Activated naive CD8-positive, alpha-beta T cell treated with anti-CD3 and anti-CD28 coated beads, Interleukin-2, amount 10 ng/mL, durations not matched to agents 7 days and 5 days (primary cell): ENCODE measurements around the gene CAMSAP2. TPM values are rescaled to one million over a fixed set of nuclear protein-coding genes. Genes with fewer than 3 reads are reported as not detected.
"Not testable (repeated sequence)": the region's sequence is repeated elsewhere in the genome, so short reads cannot be mapped to it uniquely, and the experiment has no call there.

ENCODE experiments used
- ATAC-seq: fragments of 150-1000 bp; cut with Tn5 transposase; one replicate; pipeline ENCODE4 v1.10.0; 2021; ENCODE audit warnings: low read depth, moderate library complexity
- POLR2A ChIA-PET: fragments of 350-600 bp; sonication (Branson Sonifier 250); formaldehyde crosslinking; loops from one replicate; lab custom pipeline; 2021; ENCODE audit warnings: antibody characterized with exemption; lab: Charles Lee
- DNase-seq: peaks from one replicate; pipeline ENCODE4 v3.0.0; 2021
- H3K27ac Mint-ChIP-seq: one replicate; pipeline ENCODE4 v1.8.0; 2022; ENCODE audit warnings: mild to moderate bottlenecking, mixed read lengths
- H3K27me3 Mint-ChIP-seq: one replicate; pipeline ENCODE4 v1.8.0; 2022; ENCODE audit warnings: mild to moderate bottlenecking, moderate library complexity, mixed read lengths
- H3K36me3 Mint-ChIP-seq: one replicate; pipeline ENCODE4 v1.8.0; 2021; ENCODE audit warnings: mild to moderate bottlenecking, mixed read lengths
- H3K4me1 Mint-ChIP-seq: one replicate; pipeline ENCODE4 v1.8.0; 2021; ENCODE audit warnings: mixed read lengths
- H3K4me3 Mint-ChIP-seq: one replicate; pipeline ENCODE4 v1.8.0; 2022; ENCODE audit warnings: mild to moderate bottlenecking, moderate library complexity, mixed read lengths
- H3K9me3 Mint-ChIP-seq: one replicate; pipeline ENCODE4 v1.8.0; 2021; ENCODE audit warnings: mixed read lengths
- total RNA-seq, 2 experiments: library from RNA; stranded (reverse); gene quantifications; one replicate each; pipeline ENCODE4 v1.2.3, GENCODE V29; 2021

Gene CAMSAP2
- total RNA-seq, 2 experiments from 2014 or later = 0.83 to 1.2 TPM

GRCh38 chr1:200778766-200779165 lies 40.1 kb downstream of the CAMSAP2 start:
- no peak overlapping the region for H3K4me3 Mint-ChIP-seq
- peaks cover 1% of the 10 kb centered on the region for H3K4me1 Mint-ChIP-seq
- H3K27ac Mint-ChIP-seq = no peak overlapping the region
- ATAC-seq = no peak
- peaks cover 3% of the 10 kb centered on the region for H3K36me3 Mint-ChIP-seq
- no peaks in the 10 kb centered on the region for H3K9me3 Mint-ChIP-seq
- H3K27me3 Mint-ChIP-seq = no peaks in the 10 kb centered on the region
- POLR2A ChIA-PET = no interaction called here
- no peak for DNase-seq

DNA sequence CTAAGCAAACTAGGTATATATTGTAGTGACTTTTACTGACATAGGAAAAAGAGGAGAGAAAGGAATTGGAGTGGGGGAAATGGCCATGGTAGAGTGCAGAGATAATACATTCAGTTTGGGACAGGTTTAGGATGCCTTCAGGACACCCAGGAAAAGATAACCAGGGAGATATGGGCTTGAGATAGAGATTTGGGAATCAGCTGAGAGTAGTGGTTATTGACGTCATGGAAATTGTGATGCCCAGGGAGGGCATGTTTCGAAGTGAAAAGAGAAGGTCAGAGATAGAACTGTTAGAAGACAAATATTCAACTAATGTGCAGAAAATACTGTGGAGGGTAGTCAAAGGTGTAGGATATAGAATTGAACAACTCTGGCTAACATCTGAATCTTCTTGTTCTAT lies 40.6 kb downstream of the CAMSAP2 start:
- H3K27me3 Mint-ChIP-seq = no peaks in the 10 kb centered on the region
- no peak overlapping the region for H3K4me3 Mint-ChIP-seq
- no peak for DNase-seq
- POLR2A ChIA-PET = no interaction called here
- H3K4me1 Mint-ChIP-seq = peaks cover 1% of the 10 kb centered on the region
- peaks cover 5% of the 10 kb centered on the region for H3K36me3 Mint-ChIP-seq
- no peak overlapping the region for H3K27ac Mint-ChIP-seq
- no peak for ATAC-seq
- no peaks in the 10 kb centered on the region for H3K9me3 Mint-ChIP-seq

DNA sequence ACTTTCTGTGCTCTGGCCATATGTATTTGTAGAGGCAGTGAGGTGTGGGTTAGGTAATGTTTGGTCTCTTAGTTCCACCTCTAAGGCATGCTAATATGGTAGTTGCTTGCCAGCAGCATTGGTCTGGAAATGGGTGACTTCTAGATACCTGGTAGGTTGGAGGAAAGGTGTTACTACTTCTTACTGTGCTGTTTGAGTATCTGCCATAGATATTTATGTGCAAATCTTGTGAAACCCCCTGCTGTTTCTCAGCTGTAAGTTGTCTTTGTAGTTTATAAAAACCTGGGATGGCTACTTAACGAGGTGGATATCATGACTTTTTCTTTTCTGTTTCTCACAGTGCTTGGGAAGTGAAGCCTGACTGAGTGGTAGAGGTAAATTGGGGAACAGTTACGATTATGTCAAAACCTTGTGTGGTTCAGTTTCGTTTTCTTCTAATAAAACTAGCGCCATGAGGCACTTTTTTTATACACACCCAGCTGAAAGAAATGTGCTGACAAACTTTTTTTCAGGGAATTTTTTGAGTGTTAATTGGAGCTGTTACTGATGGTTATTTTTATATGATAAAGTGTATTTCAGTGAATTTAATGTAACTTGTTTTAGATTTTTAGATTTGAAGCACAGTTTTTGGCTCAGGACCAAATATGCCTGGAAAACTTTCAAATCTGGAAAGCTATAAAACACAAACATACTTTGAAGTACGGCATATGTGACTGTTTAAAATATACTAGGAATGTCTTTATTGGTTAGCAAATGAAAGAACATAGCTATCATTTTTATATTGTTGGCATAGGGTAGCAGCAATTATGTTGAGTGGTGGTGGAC lies 42.1 kb downstream of the CAMSAP2 start:
- H3K4me3 Mint-ChIP-seq = peak overlapping the region; percentile 2
- POLR2A ChIA-PET = no interaction called here
- no peaks in the 10 kb centered on the region for H3K27me3 Mint-ChIP-seq
- no peak overlapping the region for H3K27ac Mint-ChIP-seq
- no peaks in the 10 kb centered on the region for H3K9me3 Mint-ChIP-seq
- ATAC-seq (no peak), DNase-seq (no peak)
- H3K36me3 Mint-ChIP-seq = peaks cover 5% of the 10 kb centered on the region
- peaks cover 1% of the 10 kb centered on the region for H3K4me1 Mint-ChIP-seq

DNA sequence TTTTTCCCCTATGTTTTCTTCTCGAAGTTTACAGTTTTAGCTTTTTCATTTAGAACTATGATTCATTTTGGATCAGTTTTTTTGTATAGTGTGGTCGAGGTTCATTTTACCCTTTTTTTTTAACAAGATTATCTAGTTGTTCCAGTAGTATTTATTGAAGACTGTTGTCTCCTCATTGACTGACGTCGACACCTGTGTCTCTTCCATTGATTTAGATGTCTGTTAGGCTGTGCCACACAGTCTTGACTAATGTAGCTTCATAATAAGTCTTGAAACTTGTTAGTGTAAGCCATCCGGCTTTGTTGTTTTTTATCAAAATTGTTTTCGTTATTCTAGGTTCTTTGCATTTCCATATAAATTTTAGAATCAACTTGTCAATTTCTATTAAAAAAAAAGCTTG lies 45.2 kb downstream of the CAMSAP2 start:
- POLR2A ChIA-PET = no interaction called here

DNA sequence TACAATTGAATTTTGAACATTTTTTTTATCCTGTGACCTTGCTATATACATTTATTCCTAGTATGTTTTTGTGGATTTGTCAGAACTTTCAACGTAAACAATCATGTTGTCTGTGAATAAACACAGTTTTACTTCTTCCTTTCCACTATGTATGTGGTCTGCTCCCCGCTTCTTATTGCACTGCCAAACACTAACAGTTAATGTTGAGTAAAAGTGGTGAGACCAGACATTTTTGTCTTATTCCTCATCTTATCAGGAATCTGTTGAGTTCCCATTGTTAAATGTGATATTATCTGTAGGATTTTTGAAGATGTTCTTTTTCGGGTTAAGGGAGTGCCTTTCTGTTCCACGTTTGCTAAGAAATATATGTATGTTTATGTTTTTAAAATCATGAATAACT lies 45.9 kb downstream of the CAMSAP2 start:
- Mint-ChIP-seq H3K27me3 (no peaks in the 10 kb centered on the region), H3K4me1 (peaks cover 1% of the 10 kb centered on the region), H3K4me3 (no peak overlapping the region), H3K27ac (no peak overlapping the region), H3K36me3 (peaks cover 5% of the 10 kb centered on the region), H3K9me3 (no peaks in the 10 kb centered on the region)
- DNase-seq = no peak
- POLR2A ChIA-PET = no interaction called here
- ATAC-seq = no peak

More for the DNA sequence above, 45.2 kb downstream of the CAMSAP2 start:
- Mint-ChIP-seq H3K27ac (no peak overlapping the region), H3K36me3 (peaks cover 5% of the 10 kb centered on the region), H3K9me3 (no peaks in the 10 kb centered on the region), H3K27me3 (no peaks in the 10 kb centered on the region), H3K4me3 (no peak overlapping the region), H3K4me1 (peaks cover 1% of the 10 kb centered on the region)
- DNase-seq (no peak), ATAC-seq (no peak)

DNA sequence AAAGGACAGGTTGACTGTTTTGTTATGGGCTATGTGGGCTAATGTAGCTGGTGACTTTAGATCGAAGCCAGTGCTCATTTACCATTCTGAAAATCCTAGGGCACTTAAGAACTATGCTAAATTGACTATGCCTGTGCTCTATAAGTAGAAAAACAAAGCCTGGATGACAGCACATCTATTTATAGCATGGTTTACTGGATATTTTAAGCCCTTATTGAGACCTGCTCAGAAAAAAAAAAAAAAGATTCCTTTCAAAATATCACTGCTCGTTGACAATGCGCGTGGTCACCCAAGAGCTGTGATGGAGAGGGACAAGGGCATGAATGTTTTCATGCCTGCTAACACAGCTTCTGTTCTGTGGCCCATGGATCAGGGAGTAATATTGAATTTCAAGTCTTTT lies 48.1 kb downstream of the CAMSAP2 start:
- no peaks in the 10 kb centered on the region for H3K27me3 Mint-ChIP-seq
- POLR2A ChIA-PET = no interaction called here
- ATAC-seq (no peak), DNase-seq (no peak)
- peaks cover 5% of the 10 kb centered on the region for H3K36me3 Mint-ChIP-seq
- H3K4me3 Mint-ChIP-seq = no peak overlapping the region
- H3K4me1 Mint-ChIP-seq = peaks cover 2% of the 10 kb centered on the region
- no peaks in the 10 kb centered on the region for H3K9me3 Mint-ChIP-seq
- no peak overlapping the region for H3K27ac Mint-ChIP-seq

- no peaks in the 10 kb centered on the region for H3K27me3 Mint-ChIP-seq
- DNase-seq (no peak), ATAC-seq (no peak)
- no peaks in the 10 kb centered on the region for H3K9me3 Mint-ChIP-seq
- POLR2A ChIA-PET = no interaction called here
- H3K4me3 Mint-ChIP-seq = no peak overlapping the region
- no peak overlapping the region for H3K27ac Mint-ChIP-seq
- H3K36me3 Mint-ChIP-seq = peaks cover 5% of the 10 kb centered on the region
- H3K4me1 Mint-ChIP-seq = peaks cover 2% of the 10 kb centered on the region
Measured at GRCh38 chr1:200787896-200788387, 49.2 kb downstream of the CAMSAP2 start.

GRCh38 chr1:200791012-200791411 lies 52.3 kb downstream of the CAMSAP2 start:
- H3K4me1 Mint-ChIP-seq, H3K36me3 Mint-ChIP-seq, H3K4me3 Mint-ChIP-seq, H3K9me3 Mint-ChIP-seq, DNase-seq, H3K27ac Mint-ChIP-seq, ATAC-seq, POLR2A ChIA-PET, H3K27me3 Mint-ChIP-seq: not testable (repeated sequence)

- Mint-ChIP-seq H3K4me1 (peaks cover 2% of the 10 kb centered on the region), H3K27ac (no peak overlapping the region), H3K9me3 (no peaks in the 10 kb centered on the region), H3K27me3 (no peaks in the 10 kb centered on the region), H3K4me3 (no peak overlapping the region), H3K36me3 (no peaks in the 10 kb centered on the region)
- no peak for ATAC-seq
- POLR2A ChIA-PET = no interaction called here
- no peak for DNase-seq
Measured at GRCh38 chr1:200793677-200794076, 55.0 kb downstream of the CAMSAP2 start.

DNA sequence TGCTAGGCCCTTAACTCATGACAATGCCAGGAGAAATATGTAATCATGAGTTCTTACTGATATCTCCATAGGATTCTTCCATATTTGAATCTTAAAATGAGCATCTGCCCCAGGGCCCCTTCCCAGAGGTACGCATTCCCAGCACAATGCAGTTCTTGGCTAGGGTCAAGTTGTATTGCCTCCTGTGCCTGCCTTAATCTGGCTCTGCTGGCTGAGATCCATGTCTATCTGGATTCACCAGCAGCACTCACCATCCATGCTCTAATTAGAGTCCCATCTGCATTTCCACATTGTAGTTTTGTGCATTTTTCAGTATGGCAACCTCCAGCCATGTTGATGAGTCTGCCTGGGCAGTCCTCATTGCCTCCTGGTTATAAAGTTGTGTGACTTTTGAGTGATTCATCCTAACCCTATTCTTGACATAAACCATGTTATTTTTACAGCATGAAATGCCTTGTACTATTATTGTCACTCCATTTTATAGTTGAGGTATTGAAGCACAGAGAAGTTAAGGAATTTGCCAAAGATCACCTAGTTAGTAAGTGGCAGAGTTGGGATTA lies 55.9 kb downstream of the CAMSAP2 start:
- H3K4me3 Mint-ChIP-seq = no peak overlapping the region
- no peak overlapping the region for H3K27ac Mint-ChIP-seq
- H3K9me3 Mint-ChIP-seq = no peaks in the 10 kb centered on the region
- peaks cover 4% of the 10 kb centered on the region for H3K27me3 Mint-ChIP-seq
- ATAC-seq (no peak), DNase-seq (no peak)
- POLR2A ChIA-PET = no interaction called here
- no peaks in the 10 kb centered on the region for H3K36me3 Mint-ChIP-seq
- H3K4me1 Mint-ChIP-seq = peaks cover 2% of the 10 kb centered on the region

GRCh38 chr1:200795156-200795555 lies 56.5 kb downstream of the CAMSAP2 start:
- H3K36me3 Mint-ChIP-seq = no peaks in the 10 kb centered on the region
- H3K4me1 Mint-ChIP-seq = peaks cover 2% of the 10 kb centered on the region

GRCh38 chr1:200802042-200802441 lies 63.3 kb downstream of the CAMSAP2 start:
- H3K27ac Mint-ChIP-seq = no peak overlapping the region
- ATAC-seq (no peak), DNase-seq (no peak)
- H3K4me1 Mint-ChIP-seq = no peaks in the 10 kb centered on the region
- no peaks in the 10 kb centered on the region for H3K9me3 Mint-ChIP-seq
- H3K4me3 Mint-ChIP-seq = no peak overlapping the region
- POLR2A ChIA-PET = interaction anchor here (1.1 kb wide), 1 partner anchor 179 kb away, joined by 6 read pairs; no protein-coding TSS in a partner anchor
- H3K36me3 Mint-ChIP-seq = no peaks in the 10 kb centered on the region
- H3K27me3 Mint-ChIP-seq = peaks cover 17% of the 10 kb centered on the region

More at GRCh38 chr1:200795156-200795555, 56.5 kb downstream of the CAMSAP2 start:
- ATAC-seq (no peak), DNase-seq (no peak)
- H3K4me3 Mint-ChIP-seq = no peak overlapping the region
- H3K9me3 Mint-ChIP-seq = no peaks in the 10 kb centered on the region
- peaks cover 4% of the 10 kb centered on the region for H3K27me3 Mint-ChIP-seq
- POLR2A ChIA-PET = no interaction called here
- H3K27ac Mint-ChIP-seq = no peak overlapping the region

DNA sequence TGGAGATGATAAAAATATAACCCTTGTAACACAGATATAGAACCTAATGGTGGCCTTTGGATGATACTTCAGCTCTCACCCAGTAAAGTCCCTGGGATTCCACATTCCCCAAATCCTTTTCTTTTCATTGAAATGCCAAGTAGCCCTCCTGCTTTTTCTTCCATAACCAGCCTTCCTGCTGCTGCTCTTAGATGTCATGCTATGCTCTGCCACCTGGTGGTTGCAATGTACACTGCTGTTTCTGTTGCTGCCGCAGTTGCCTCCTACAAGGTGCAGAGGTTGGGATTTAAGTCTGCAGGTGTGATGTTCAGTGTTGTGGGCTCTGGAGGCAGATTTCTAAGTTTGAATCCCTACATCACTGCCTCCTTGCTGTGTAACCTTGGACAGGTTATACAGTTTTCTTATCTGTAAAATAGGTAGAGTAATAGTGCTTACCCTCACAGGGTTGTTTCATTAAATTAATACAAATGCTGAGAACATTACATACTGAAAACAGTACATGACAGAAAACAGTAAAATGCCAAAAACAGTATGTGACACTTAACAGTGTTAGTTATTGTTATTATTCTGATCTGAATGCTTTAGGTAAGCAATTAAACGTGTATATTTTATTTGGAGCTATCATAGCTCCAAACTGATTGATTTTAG lies 64.3 kb downstream of the CAMSAP2 start:
- Mint-ChIP-seq H3K27me3 (peaks cover 17% of the 10 kb centered on the region), H3K4me3 (no peak overlapping the region), H3K9me3 (no peaks in the 10 kb centered on the region), H3K27ac (no peak overlapping the region), H3K36me3 (no peaks in the 10 kb centered on the region), H3K4me1 (no peaks in the 10 kb centered on the region)
- POLR2A ChIA-PET = interaction anchor here (0.7 kb wide), 1 partner anchor 218 kb away, joined by 3 read pairs; no protein-coding TSS in a partner anchor
- ATAC-seq = peak; percentile 76
- peak; percentile 53 for DNase-seq
